ENCODE measurements around the gene PGM3. TPM values are rescaled to one million over a fixed set of nuclear protein-coding genes. Genes with fewer than 3 reads are reported as not detected.

PGM3 gene
- total RNA-seq, 1 experiment from 2014 or later, result 55.4 TPM

- Histone ChIP-seq H3K36me3 (ENCODE audit: insufficient read depth, low read length, poor library complexity, severe bottlenecking) (no peaks in the 10 kb centered on the region), H3K27ac (ENCODE audit: low read depth, low read length, poor library complexity, severe bottlenecking) (no peak overlapping the region), H3K4me1 (ENCODE audit: insufficient read depth, low read length, poor library complexity, severe bottlenecking) (no peaks in the 10 kb centered on the region), H3K9me3 (ENCODE audit: low read depth, low read length, poor library complexity, severe bottlenecking) (no peaks in the 10 kb centered on the region), H3K27me3 (replicated peaks; ENCODE audit: insufficient read depth, low read depth, low read length, poor library complexity) (no peaks in the 10 kb centered on the region), H3K4me3 (ENCODE audit: low read depth, low read length, poor library complexity, severe bottlenecking) (no peak overlapping the region)
- CTCF ChIA-PET, result no interaction called here
- TF ChIP-seq EZH2 (IDR thresholded peaks at IDR 0.05; ENCODE audit: borderline replicate concordance, low read depth, low read length, poor library complexity, severe bottlenecking) (no peak), CTCF (conservative IDR thresholded peaks at IDR 0.05; ENCODE audit: low read depth, low read length) (no peak)
- POLR2A ChIA-PET (ENCODE audit: low non-redundant PET), result no interaction called here
- DNase-seq (ENCODE audit: low spot score), result no peak
- intact Hi-C loops (cut with micrococcal nuclease; ENCODE audit: unreplicated experiment), result no loop called here
- no TSS peak for BruUV-seq (replicated peaks)
Observed at GRCh38 chr6:83202031-83202430, 9.0 kb upstream of the PGM3 start.

- no peak for TF ChIP-seq EZH2 (IDR thresholded peaks at IDR 0.05; ENCODE audit: borderline replicate concordance, low read depth, low read length, poor library complexity, severe bottlenecking)
- TF ChIP-seq CTCF (conservative IDR thresholded peaks at IDR 0.05; ENCODE audit: low read depth, low read length), result no peak
- intact Hi-C loops (cut with micrococcal nuclease; ENCODE audit: unreplicated experiment), result no loop called here
- CTCF ChIA-PET, result no interaction called here
- no peak overlapping the region for H3K27ac ChIP-seq (ENCODE audit: low read depth, low read length, poor library complexity, severe bottlenecking)
- no peak overlapping the region for H3K4me3 ChIP-seq (ENCODE audit: low read depth, low read length, poor library complexity, severe bottlenecking)
- no peaks in the 10 kb centered on the region for H3K36me3 ChIP-seq (ENCODE audit: insufficient read depth, low read length, poor library complexity, severe bottlenecking)
- no peaks in the 10 kb centered on the region for H3K4me1 ChIP-seq (ENCODE audit: insufficient read depth, low read length, poor library complexity, severe bottlenecking)
- POLR2A ChIA-PET (ENCODE audit: low non-redundant PET), result no interaction called here
- BruUV-seq (replicated peaks), result no TSS peak
- DNase-seq (ENCODE audit: low spot score), result no peak
- H3K9me3 ChIP-seq (ENCODE audit: low read depth, low read length, poor library complexity, severe bottlenecking), result no peaks in the 10 kb centered on the region
- H3K27me3 ChIP-seq (replicated peaks; ENCODE audit: insufficient read depth, low read depth, low read length, poor library complexity), result no peaks in the 10 kb centered on the region
Observed at GRCh38 chr6:83199863-83200225, 6.8 kb upstream of the PGM3 start.

- Histone ChIP-seq H3K4me3 (ENCODE audit: low read depth, low read length, poor library complexity, severe bottlenecking) (no peak overlapping the region), H3K9me3 (ENCODE audit: low read depth, low read length, poor library complexity, severe bottlenecking) (no peaks in the 10 kb centered on the region), H3K27me3 (replicated peaks; ENCODE audit: insufficient read depth, low read depth, low read length, poor library complexity) (no peaks in the 10 kb centered on the region), H3K36me3 (ENCODE audit: insufficient read depth, low read length, poor library complexity, severe bottlenecking) (no peaks in the 10 kb centered on the region), H3K27ac (ENCODE audit: low read depth, low read length, poor library complexity, severe bottlenecking) (no peak overlapping the region), H3K4me1 (ENCODE audit: insufficient read depth, low read length, poor library complexity, severe bottlenecking) (no peaks in the 10 kb centered on the region)
- no peak for TF ChIP-seq CTCF (conservative IDR thresholded peaks at IDR 0.05; ENCODE audit: low read depth, low read length)
- no peak for TF ChIP-seq EZH2 (IDR thresholded peaks at IDR 0.05; ENCODE audit: borderline replicate concordance, low read depth, low read length, poor library complexity, severe bottlenecking)
- no TSS peak for BruUV-seq (replicated peaks)
- CTCF ChIA-PET, result no interaction called here
- intact Hi-C loops (cut with micrococcal nuclease; ENCODE audit: unreplicated experiment), result no loop called here
- POLR2A ChIA-PET (ENCODE audit: low non-redundant PET), result no interaction called here
- DNase-seq (ENCODE audit: low spot score), result no peak
Observed at GRCh38 chr6:83199173-83199862, 6.3 kb upstream of the PGM3 start.

Measured in A673 (cell line).